ENCODE data around the gene SDCBP2. TPM values are rescaled to one million over a fixed set of nuclear protein-coding genes. Genes with fewer than 3 reads are reported as not detected.

Gene SDCBP2
- total RNA-seq, 1 donor from 2014 or later, result 1.2 TPM

DNA sequence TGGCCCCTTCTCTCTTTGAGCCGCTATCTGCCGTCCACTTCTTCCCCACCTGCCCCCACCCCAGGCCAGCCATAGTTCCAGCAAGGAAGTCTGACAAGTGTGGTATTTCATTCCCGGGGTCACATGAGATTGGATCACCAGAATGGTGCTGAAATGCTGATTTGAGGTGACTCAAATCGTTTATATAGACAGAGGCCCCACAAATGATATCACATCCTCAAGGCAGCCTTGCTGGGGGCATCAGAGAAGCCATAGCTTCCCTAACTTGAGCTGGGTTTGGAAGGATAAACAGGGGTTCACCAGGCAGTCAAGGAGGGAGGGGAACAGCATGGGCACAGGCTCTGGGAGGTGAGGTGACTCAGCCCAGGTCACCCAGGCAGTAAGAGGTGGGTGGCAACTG lies 9.9 kb downstream of the SDCBP2 start:
- H3K4me3 Mint-ChIP-seq, result no peak overlapping the region
- CTCF ChIA-PET, result interaction anchor here (0.9 kb wide), 1 partner anchor 185 kb away, joined by 3 read pairs; no protein-coding TSS in a partner anchor
- peaks cover 3% of the 10 kb centered on the region for H3K4me1 Mint-ChIP-seq
- POLR2A ChIA-PET, result no interaction called here
- H3K27ac Mint-ChIP-seq, result no peak overlapping the region
- ATAC-seq (ENCODE audit: low read depth), result no peak
- intact Hi-C loops (cut with micrococcal nuclease), result no loop called here
- no peaks in the 10 kb centered on the region for H3K27me3 Mint-ChIP-seq
- TF ChIP-seq, protein P1, sequence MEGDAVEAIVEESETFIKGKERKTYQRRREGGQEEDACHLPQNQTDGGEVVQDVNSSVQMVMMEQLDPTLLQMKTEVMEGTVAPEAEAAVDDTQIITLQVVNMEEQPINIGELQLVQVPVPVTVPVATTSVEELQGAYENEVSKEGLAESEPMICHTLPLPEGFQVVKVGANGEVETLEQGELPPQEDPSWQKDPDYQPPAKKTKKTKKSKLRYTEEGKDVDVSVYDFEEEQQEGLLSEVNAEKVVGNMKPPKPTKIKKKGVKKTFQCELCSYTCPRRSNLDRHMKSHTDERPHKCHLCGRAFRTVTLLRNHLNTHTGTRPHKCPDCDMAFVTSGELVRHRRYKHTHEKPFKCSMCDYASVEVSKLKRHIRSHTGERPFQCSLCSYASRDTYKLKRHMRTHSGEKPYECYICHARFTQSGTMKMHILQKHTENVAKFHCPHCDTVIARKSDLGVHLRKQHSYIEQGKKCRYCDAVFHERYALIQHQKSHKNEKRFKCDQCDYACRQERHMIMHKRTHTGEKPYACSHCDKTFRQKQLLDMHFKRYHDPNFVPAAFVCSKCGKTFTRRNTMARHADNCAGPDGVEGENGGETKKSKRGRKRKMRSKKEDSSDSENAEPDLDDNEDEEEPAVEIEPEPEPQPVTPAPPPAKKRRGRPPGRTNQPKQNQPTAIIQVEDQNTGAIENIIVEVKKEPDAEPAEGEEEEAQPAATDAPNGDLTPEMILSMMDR (IDR thresholded peaks at IDR 0.05), result no peak
- H3K9me3 Mint-ChIP-seq, result no peaks in the 10 kb centered on the region
- no peaks in the 10 kb centered on the region for H3K36me3 Mint-ChIP-seq (ENCODE audit: low read depth)
- no peak for DNase-seq

DNA sequence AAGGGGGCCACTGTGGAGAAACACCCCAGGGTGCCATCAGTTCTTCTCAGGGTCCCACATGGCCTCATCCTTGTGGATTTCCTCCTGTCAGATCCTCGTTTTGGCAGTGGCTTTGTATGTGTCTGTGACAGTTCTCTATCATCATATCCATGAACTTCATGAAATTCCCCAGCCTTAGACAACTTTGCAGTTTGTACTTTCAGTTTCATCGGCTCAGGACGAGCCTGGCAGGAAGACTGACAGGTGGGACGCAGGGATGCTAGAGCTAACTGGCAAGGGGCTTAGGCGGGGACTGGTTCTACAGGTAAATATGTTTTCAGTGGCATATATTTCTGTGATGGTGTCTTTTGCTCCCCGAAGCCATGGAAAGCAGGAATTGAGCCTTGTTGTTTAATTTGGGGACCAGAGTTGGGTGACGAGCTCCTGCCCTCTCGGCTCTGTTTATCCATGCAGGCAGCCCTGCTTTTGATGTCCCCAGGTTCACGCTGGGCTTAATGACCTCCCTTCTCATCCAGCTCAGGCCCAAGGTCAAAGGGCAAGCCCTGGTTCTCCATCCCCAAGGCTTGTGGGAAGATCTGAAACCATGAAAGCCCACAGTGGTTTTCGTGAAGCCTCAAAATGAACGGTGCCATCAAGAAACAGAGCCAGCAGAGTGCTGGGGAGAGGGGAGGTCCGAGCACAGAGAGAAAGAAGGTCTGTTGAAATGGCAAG lies 11.2 kb downstream of the SDCBP2 start:
- Mint-ChIP-seq H3K27me3 (no peaks in the 10 kb centered on the region), H3K4me1 (peaks cover 2% of the 10 kb centered on the region), H3K36me3 (ENCODE audit: low read depth) (no peaks in the 10 kb centered on the region), H3K27ac (no peak overlapping the region), H3K4me3 (no peak overlapping the region), H3K9me3 (no peaks in the 10 kb centered on the region)
- DNase-seq, result no peak
- no peak for ATAC-seq (ENCODE audit: low read depth)
- TF ChIP-seq, protein P1 (IDR thresholded peaks at IDR 0.05), result no peak
- POLR2A ChIA-PET, result no interaction called here
- CTCF ChIA-PET, result no interaction called here
- intact Hi-C loops (cut with micrococcal nuclease), result no loop called here

DNA sequence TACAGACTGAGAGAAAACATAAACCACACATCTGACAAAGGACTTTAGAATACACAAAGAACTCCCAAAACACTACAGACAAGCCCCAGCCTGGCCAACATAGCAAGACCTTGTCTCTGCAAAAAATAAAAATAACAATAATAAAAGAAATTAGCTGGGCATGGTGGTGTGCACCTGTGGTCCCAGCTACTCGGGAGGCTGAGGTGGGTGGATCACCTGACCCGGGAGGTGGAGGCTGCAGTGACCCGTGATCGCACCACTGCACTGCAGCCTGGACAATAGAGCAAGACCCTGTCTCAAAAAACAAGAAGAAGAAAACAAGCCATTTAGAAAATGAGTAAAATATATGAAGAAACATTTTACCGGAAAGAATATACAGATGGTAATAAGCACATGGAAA lies 13.1 kb downstream of the SDCBP2 start:
- CTCF ChIA-PET, result interaction anchor here (1.6 to 3.2 kb wide), 3 partner anchors 120 to 187 kb away, joined by 8 to 19 read pairs (median 10); no protein-coding TSS in a partner anchor
- TF ChIP-seq, protein P1 (IDR thresholded peaks at IDR 0.05), result no peak
- ATAC-seq (ENCODE audit: low read depth), result no peak
- no peak for DNase-seq
- H3K4me3 Mint-ChIP-seq, result no peak overlapping the region
- no peak overlapping the region for H3K27ac Mint-ChIP-seq
- no peaks in the 10 kb centered on the region for H3K36me3 Mint-ChIP-seq (ENCODE audit: low read depth)
- peaks cover 2% of the 10 kb centered on the region for H3K4me1 Mint-ChIP-seq
- no peaks in the 10 kb centered on the region for H3K9me3 Mint-ChIP-seq
- no peaks in the 10 kb centered on the region for H3K27me3 Mint-ChIP-seq
- POLR2A ChIA-PET, result no interaction called here
- intact Hi-C loops (cut with micrococcal nuclease), result no loop called here

DNA sequence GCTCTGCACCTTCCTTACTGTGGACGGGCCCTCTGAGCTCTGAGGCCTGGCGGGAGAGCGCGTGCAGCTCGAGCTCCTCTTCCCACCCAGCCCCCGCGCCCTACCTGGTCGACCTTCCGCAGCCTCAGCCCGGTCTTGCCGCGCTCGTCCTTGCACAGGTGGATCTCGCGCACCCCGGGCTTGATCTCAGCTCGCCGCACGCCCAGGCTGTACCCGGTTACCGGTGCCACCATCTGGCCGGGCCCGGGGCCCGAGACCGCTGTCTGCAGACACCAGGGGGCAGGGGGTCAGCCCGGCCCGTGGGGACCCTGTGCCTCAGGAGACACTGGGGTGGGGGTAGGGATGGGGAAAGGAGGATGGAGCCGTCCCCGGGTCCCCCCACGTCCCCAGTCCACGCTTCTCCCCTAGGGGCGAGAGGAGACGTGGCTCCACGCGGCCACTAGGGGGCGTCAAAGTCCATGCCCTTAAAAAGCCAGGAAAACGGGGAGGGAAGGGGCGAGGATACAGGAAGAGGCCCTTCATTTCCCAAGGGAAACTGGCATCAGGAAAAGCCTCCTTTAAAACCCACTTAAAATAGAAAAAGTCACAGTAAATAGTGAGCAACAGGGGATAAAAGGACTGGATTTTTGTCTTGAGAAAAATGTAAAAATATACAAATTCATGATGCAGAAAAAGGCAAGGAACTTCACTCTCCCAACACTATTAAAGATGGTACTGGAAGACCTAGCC lies 15.5 kb downstream of the SDCBP2 start:
- Mint-ChIP-seq H3K9me3 (no peaks in the 10 kb centered on the region), H3K36me3 (ENCODE audit: low read depth) (no peaks in the 10 kb centered on the region), H3K27me3 (no peaks in the 10 kb centered on the region), H3K4me1 (peaks cover 2% of the 10 kb centered on the region), H3K27ac (no peak overlapping the region), H3K4me3 (no peak overlapping the region)
- TF ChIP-seq, protein P1 (IDR thresholded peaks at IDR 0.05), result peak; percentile 90
- ChIA-PET CTCF (interaction anchor here (0.7 to 4.3 kb wide), 11 partner anchors 9 to 463 kb away, joined by 3 to 59 read pairs (median 4); partner anchors contain the start of gene NSFL1C), POLR2A (interaction anchor here (0.9 to 1.4 kb wide), 2 partner anchors 12 to 47 kb away, joined by 5 to 8 read pairs; partner anchors contain the start of gene SNPH)
- intact Hi-C loops (cut with micrococcal nuclease), result loop anchor here (1.0 to 5.0 kb wide), 4 partner anchors 124 to 464 kb away; no protein-coding TSS in a partner anchor
- peak; percentile 53 for DNase-seq
- ATAC-seq (ENCODE audit: low read depth), result peak; percentile 77

DNA sequence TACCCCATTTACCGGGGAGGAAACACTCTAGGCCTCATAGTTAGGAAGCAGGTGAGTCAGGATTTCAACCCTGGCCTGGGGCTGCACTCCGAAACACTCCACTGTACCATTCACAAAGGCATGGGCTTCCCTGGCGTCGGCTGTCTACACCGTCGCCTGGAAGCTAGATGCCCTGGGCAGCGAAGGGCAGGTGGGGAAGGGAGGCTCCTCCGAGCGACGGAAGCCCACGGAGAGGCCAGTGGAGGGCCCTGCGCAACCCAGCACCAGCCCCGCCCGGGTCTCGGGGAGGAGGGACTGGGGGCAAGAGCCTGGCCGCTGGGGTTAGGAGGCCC lies 16.1 kb downstream of the SDCBP2 start:
- Mint-ChIP-seq H3K36me3 (ENCODE audit: low read depth) (no peaks in the 10 kb centered on the region), H3K4me1 (peaks cover 2% of the 10 kb centered on the region), H3K9me3 (no peaks in the 10 kb centered on the region), H3K27ac (no peak overlapping the region), H3K4me3 (no peak overlapping the region), H3K27me3 (no peaks in the 10 kb centered on the region)
- CTCF ChIA-PET, result interaction anchor here (0.7 to 4.3 kb wide), 11 partner anchors 9 to 464 kb away, joined by 3 to 59 read pairs (median 4); partner anchors contain the start of gene NSFL1C
- TF ChIP-seq, protein P1 (IDR thresholded peaks at IDR 0.05), result no peak
- DNase-seq (no peak), ATAC-seq (ENCODE audit: low read depth) (no peak)
- POLR2A ChIA-PET, result interaction anchor here (0.9 to 1.4 kb wide), 2 partner anchors 13 to 47 kb away, joined by 5 to 8 read pairs; partner anchors contain the start of gene SNPH
- intact Hi-C loops (cut with micrococcal nuclease), result loop anchor here (1.0 to 5.0 kb wide), 4 partner anchors 124 to 464 kb away; no protein-coding TSS in a partner anchor

Measured in activated B cell treated with CpG ODN at 0.5 μM for 24 hours (primary cell).